Measurements from ENCODE around the gene AGPAT1.

GRCh38 chr6:32216285-32216684, 40.4 kb upstream of the AGPAT1 start:
- TF ChIP-seq YY1 (IDR thresholded peaks at IDR 0.05; ENCODE audit: insufficient read depth, insufficient read length): no peak
- no peak for TF ChIP-seq ZNF274 (IDR thresholded peaks at IDR 0.05; ENCODE audit: low read depth, low read length)
